DND-41 (cell line): Measurements from ENCODE around the gene HMCN1.

Experiments used
- EZH2 ChIP-seq: IDR thresholded peaks from 3 replicates; pipeline ENCODE4 v1.6.1; 2012; ENCODE audit warnings: borderline replicate concordance, low read depth, mild to moderate bottlenecking, moderate library complexity, low read length, inconsistent platforms; ENCODE audit not compliant: severe bottlenecking
- TF ChIP-seq, protein P1 (sequence below): IDR thresholded peaks from 2 replicates; pipeline ENCODE4 v1.5.1; 2012; ENCODE audit warnings: borderline replicate concordance, low read length, moderate library complexity, mild to moderate bottlenecking; ENCODE audit not compliant: poor library complexity, severe bottlenecking; ENCODE audit errors: extremely low read depth

GRCh38 chr1:185716095-185716494 lies 18.1 kb upstream of the HMCN1 start:
- TF ChIP-seq, protein P1, sequence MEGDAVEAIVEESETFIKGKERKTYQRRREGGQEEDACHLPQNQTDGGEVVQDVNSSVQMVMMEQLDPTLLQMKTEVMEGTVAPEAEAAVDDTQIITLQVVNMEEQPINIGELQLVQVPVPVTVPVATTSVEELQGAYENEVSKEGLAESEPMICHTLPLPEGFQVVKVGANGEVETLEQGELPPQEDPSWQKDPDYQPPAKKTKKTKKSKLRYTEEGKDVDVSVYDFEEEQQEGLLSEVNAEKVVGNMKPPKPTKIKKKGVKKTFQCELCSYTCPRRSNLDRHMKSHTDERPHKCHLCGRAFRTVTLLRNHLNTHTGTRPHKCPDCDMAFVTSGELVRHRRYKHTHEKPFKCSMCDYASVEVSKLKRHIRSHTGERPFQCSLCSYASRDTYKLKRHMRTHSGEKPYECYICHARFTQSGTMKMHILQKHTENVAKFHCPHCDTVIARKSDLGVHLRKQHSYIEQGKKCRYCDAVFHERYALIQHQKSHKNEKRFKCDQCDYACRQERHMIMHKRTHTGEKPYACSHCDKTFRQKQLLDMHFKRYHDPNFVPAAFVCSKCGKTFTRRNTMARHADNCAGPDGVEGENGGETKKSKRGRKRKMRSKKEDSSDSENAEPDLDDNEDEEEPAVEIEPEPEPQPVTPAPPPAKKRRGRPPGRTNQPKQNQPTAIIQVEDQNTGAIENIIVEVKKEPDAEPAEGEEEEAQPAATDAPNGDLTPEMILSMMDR = no peak
- TF ChIP-seq EZH2 = no peak
